KMS-11 (cell line): Measurements from ENCODE around the gene SLC6A14.

Experiments used
- H2AFZ ChIP-seq: fragments of 200-600 bp; sonication (generic); 2 replicates; pipeline ENCODE4 v1.6.1; 2016; ENCODE audit warnings: antibody characterized with exemption, mixed run types, low read depth
- H3K27ac ChIP-seq: fragments of 200-600 bp; sonication (generic); 2 replicates; pipeline ENCODE4 v1.6.1; 2016; ENCODE audit warnings: mild to moderate bottlenecking, mixed run types
- H3K27me3 ChIP-seq: fragments of 200-600 bp; sonication (generic); 2 replicates; pipeline ENCODE4 v1.6.1; 2017; ENCODE audit warnings: mild to moderate bottlenecking, low read depth, mixed run types, moderate library complexity; ENCODE audit not compliant: insufficient read depth
- H3K36me3 ChIP-seq: fragments of 200-600 bp; sonication (generic); 2 replicates; pipeline ENCODE4 v1.6.1; 2017; ENCODE audit warnings: mild to moderate bottlenecking, mixed run types; ENCODE audit not compliant: insufficient read depth
- H3K4me1 ChIP-seq: fragments of 200-600 bp; sonication (generic); 2 replicates; pipeline ENCODE4 v1.6.1; 2016; ENCODE audit warnings: mild to moderate bottlenecking, low read depth, mixed run types; ENCODE audit not compliant: poor library complexity, severe bottlenecking
- H3K4me2 ChIP-seq: fragments of 200-600 bp; sonication (generic); 2 replicates; pipeline ENCODE4 v1.7.0; 2016; ENCODE audit warnings: mild to moderate bottlenecking, mixed run types
- H3K4me3 ChIP-seq: fragments of 200-600 bp; sonication (generic); IDR thresholded peaks from 2 replicates; pipeline ENCODE4 v1.6.1; 2017; ENCODE audit warnings: low read depth, low read length, mixed read lengths; ENCODE audit not compliant: insufficient read depth
- H3K79me2 ChIP-seq: fragments of 200-600 bp; sonication (generic); 2 replicates; pipeline ENCODE4 v1.6.1; 2016; ENCODE audit warnings: low read depth, mixed run types; ENCODE audit not compliant: insufficient read depth
- H3K9ac ChIP-seq: fragments of 200-600 bp; sonication (generic); 2 replicates; pipeline ENCODE4 v1.6.1; 2016; ENCODE audit warnings: mild to moderate bottlenecking, mixed run types
- H4K20me1 ChIP-seq: fragments of 200-600 bp; sonication (generic); 2 replicates; pipeline ENCODE4 v1.6.1; 2016; ENCODE audit warnings: mild to moderate bottlenecking, mixed run types; ENCODE audit not compliant: insufficient read depth
- TF ChIP-seq, protein P1 (sequence below): fragments of 200-600 bp; sonication (generic); conservative IDR thresholded peaks from 2 replicates; pipeline ENCODE4 v1.6.1; 2017; ENCODE audit warnings: low read depth, mild to moderate bottlenecking, antibody characterized with exemption, low read length, moderate library complexity, mixed read lengths

The SLC6A14 gene

DNA sequence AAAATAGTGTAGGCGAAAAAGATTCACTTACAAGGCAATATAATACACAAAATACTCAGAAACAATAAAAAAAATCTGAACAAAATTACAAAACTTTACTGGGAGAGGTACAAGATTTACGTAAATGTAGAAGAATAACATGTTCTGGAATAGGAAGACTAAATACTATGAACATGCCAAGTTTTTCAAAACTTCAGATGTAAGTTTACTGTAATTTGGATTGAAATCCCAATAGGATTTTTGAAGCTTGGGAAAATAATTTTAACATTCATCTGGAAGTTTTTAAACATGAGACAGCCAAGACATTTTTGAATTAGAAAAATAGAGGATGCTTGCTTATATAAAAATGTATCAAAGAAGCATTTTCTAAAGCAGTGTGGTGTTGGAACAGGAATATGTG, 56.9 kb downstream of the SLC6A14 start:
- no peak overlapping the region for H3K9ac ChIP-seq
- H3K4me1 ChIP-seq, result no peaks in the 10 kb centered on the region
- H3K27me3 ChIP-seq, result no peaks in the 10 kb centered on the region
- H3K36me3 ChIP-seq, result no peaks in the 10 kb centered on the region
- H3K79me2 ChIP-seq, result no peaks in the 10 kb centered on the region
- no peak overlapping the region for H2AFZ ChIP-seq
- no peaks in the 10 kb centered on the region for H4K20me1 ChIP-seq
- TF ChIP-seq, protein P1, sequence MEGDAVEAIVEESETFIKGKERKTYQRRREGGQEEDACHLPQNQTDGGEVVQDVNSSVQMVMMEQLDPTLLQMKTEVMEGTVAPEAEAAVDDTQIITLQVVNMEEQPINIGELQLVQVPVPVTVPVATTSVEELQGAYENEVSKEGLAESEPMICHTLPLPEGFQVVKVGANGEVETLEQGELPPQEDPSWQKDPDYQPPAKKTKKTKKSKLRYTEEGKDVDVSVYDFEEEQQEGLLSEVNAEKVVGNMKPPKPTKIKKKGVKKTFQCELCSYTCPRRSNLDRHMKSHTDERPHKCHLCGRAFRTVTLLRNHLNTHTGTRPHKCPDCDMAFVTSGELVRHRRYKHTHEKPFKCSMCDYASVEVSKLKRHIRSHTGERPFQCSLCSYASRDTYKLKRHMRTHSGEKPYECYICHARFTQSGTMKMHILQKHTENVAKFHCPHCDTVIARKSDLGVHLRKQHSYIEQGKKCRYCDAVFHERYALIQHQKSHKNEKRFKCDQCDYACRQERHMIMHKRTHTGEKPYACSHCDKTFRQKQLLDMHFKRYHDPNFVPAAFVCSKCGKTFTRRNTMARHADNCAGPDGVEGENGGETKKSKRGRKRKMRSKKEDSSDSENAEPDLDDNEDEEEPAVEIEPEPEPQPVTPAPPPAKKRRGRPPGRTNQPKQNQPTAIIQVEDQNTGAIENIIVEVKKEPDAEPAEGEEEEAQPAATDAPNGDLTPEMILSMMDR, result no peak
- no peak overlapping the region for H3K4me3 ChIP-seq
- no peak overlapping the region for H3K4me2 ChIP-seq
- no peak overlapping the region for H3K27ac ChIP-seq

DNA sequence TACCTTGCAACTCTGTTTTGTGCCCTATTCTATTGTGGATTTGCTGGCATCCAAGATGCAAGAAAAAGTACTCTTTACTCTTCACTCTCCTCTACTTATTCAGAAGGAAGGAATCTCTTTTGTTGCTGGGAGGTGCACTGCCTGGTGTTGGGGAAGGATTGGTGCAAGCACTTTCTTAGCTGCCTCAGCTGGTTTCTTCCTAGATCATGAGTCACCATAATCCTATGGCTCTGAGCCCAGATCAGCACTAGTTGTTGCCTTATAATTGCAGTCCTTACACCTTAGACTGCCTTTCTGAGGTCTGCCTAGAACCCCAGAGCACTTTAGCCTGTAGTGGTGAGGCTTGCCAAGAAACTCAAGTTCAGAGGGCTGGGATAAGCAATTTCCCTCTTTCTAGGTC, 63.4 kb downstream of the SLC6A14 start:
- H4K20me1 ChIP-seq, result no peaks in the 10 kb centered on the region
- H3K4me2 ChIP-seq, result no peak overlapping the region
- H3K27me3 ChIP-seq, result no peaks in the 10 kb centered on the region
- H3K9ac ChIP-seq, result no peak overlapping the region
- H3K27ac ChIP-seq, result no peak overlapping the region
- no peak overlapping the region for H2AFZ ChIP-seq
- no peaks in the 10 kb centered on the region for H3K36me3 ChIP-seq
- TF ChIP-seq, protein P1, result no peak
- H3K4me3 ChIP-seq, result no peak overlapping the region
- H3K4me1 ChIP-seq, result no peaks in the 10 kb centered on the region
- H3K79me2 ChIP-seq, result no peaks in the 10 kb centered on the region
